Fibroblast of mammary gland (primary cell): ENCODE measurements around the gene C16orf90.

Source experiments
- DNase-seq: peaks from one replicate; pipeline ENCODE4 v3.0.0-alpha.2; 2010; ENCODE audit warnings: low read depth
- H3K4me3 ChIP-seq: 2 replicates; pipeline ENCODE4 v1.5.1; 2011; ENCODE audit warnings: low read depth, mild to moderate bottlenecking, low read length, moderate library complexity; ENCODE audit not compliant: control insufficient read depth
- CTCF ChIP-seq: conservative IDR thresholded peaks from 2 replicates; pipeline ENCODE4 v1.5.1; 2011; ENCODE audit warnings: low read depth, low read length, inconsistent platforms; ENCODE audit not compliant: control insufficient read depth, insufficient read depth

C16orf90 gene

GRCh38 chr16:3494386-3494973, 809 bp downstream of the C16orf90 start:
- no peak for DNase-seq
- H3K4me3 ChIP-seq: no peak overlapping the region
- TF ChIP-seq CTCF: no peak

- no peak for DNase-seq
- no peak for TF ChIP-seq CTCF
- no peak overlapping the region for H3K4me3 ChIP-seq
Measured at GRCh38 chr16:3492356-3492755, 2.9 kb downstream of the C16orf90 start.

- TF ChIP-seq CTCF: no peak
- H3K4me3 ChIP-seq: no peak overlapping the region
- DNase-seq: no peak
Measured at GRCh38 chr16:3490911-3491629, 4.2 kb downstream of the C16orf90 start.

GRCh38 chr16:3488801-3489200, 6.5 kb downstream of the C16orf90 start:
- no peak for TF ChIP-seq CTCF
- H3K4me3 ChIP-seq: no peak overlapping the region
- no peak for DNase-seq

- H3K4me3 ChIP-seq: no peak overlapping the region
- no peak for DNase-seq
Measured at GRCh38 chr16:3487521-3488410, 7.5 kb downstream of the C16orf90 start.

More at GRCh38 chr16:3487521-3488410, 7.5 kb downstream of the C16orf90 start:
- TF ChIP-seq CTCF: no peak
